ENCODE measurements around the gene B9D2. TPM values are rescaled to one million over a fixed set of nuclear protein-coding genes. Genes with fewer than 3 reads are reported as not detected.
A peak's percentile ranks its signal among the peaks of the same experiment; 100 is the strongest.

The B9D2 gene
- total RNA-seq, 2 experiments from 2014 or later = 3.5 to 4.1 TPM

GRCh38 chr19:41332000-41332399 is 31.9 kb downstream of the B9D2 start:
- CTCF ChIA-PET = no interaction called here
- peaks cover 35% of the 10 kb centered on the region for H3K36me3 Mint-ChIP-seq (ENCODE audit: low read depth)
- no peak for DNase-seq
- intact Hi-C loops (cut with micrococcal nuclease) = no loop called here
- peak overlapping the region; percentile 15 for H3K27ac Mint-ChIP-seq
- H3K4me3 Mint-ChIP-seq = no peak overlapping the region
- no peaks in the 10 kb centered on the region for H3K27me3 Mint-ChIP-seq (ENCODE audit: low read depth)
- peaks cover 49% of the 10 kb centered on the region for H3K4me1 Mint-ChIP-seq (ENCODE audit: low read depth)
- no peaks in the 10 kb centered on the region for H3K9me3 Mint-ChIP-seq

GRCh38 chr19:41330946-41331678 is 32.8 kb downstream of the B9D2 start:
- intact Hi-C loops (cut with micrococcal nuclease) = no loop called here
- H3K27me3 Mint-ChIP-seq (ENCODE audit: low read depth) = no peaks in the 10 kb centered on the region
- H3K4me3 Mint-ChIP-seq = no peak overlapping the region
- H3K27ac Mint-ChIP-seq = no peak overlapping the region
- DNase-seq = no peak
- H3K4me1 Mint-ChIP-seq (ENCODE audit: low read depth) = peaks cover 56% of the 10 kb centered on the region
- H3K9me3 Mint-ChIP-seq = no peaks in the 10 kb centered on the region
- peaks cover 40% of the 10 kb centered on the region for H3K36me3 Mint-ChIP-seq (ENCODE audit: low read depth)
- CTCF ChIA-PET = no interaction called here

GRCh38 chr19:41330481-41330880 is 33.5 kb downstream of the B9D2 start:
- CTCF ChIA-PET = no interaction called here
- Mint-ChIP-seq H3K27ac (peak overlapping the region; percentile 33), H3K4me1 (ENCODE audit: low read depth) (peaks cover 54% of the 10 kb centered on the region), H3K27me3 (ENCODE audit: low read depth) (no peaks in the 10 kb centered on the region), H3K9me3 (no peaks in the 10 kb centered on the region), H3K36me3 (ENCODE audit: low read depth) (peaks cover 40% of the 10 kb centered on the region), H3K4me3 (no peak overlapping the region)
- DNase-seq = no peak
- intact Hi-C loops (cut with micrococcal nuclease) = no loop called here

- Mint-ChIP-seq H3K4me3 (no peak overlapping the region), H3K27ac (peak overlapping the region; percentile 93), H3K27me3 (ENCODE audit: low read depth) (no peaks in the 10 kb centered on the region), H3K36me3 (ENCODE audit: low read depth) (peaks cover 38% of the 10 kb centered on the region), H3K4me1 (ENCODE audit: low read depth) (peaks cover 52% of the 10 kb centered on the region), H3K9me3 (no peaks in the 10 kb centered on the region)
- CTCF ChIA-PET = interaction anchor here (1.2 kb wide), 1 partner anchor 28 kb away, joined by 4 read pairs; no protein-coding TSS in a partner anchor
- DNase-seq = no peak
- intact Hi-C loops (cut with micrococcal nuclease) = loop anchor here (1.0 kb wide), 2 partner anchors 19 to 22 kb away; partner anchors contain the start of gene CCDC97
These were observed 35.1 kb downstream of the B9D2 start for GRCh38 chr19:41328842-41329225.

GRCh38 chr19:41328157-41328841 is 35.6 kb downstream of the B9D2 start:
- Mint-ChIP-seq H3K4me1 (ENCODE audit: low read depth) (peaks cover 52% of the 10 kb centered on the region), H3K4me3 (peak overlapping the region; percentile 67), H3K27ac (peak overlapping the region; percentile 93), H3K36me3 (ENCODE audit: low read depth) (peaks cover 38% of the 10 kb centered on the region), H3K27me3 (ENCODE audit: low read depth) (no peaks in the 10 kb centered on the region), H3K9me3 (no peaks in the 10 kb centered on the region)
- intact Hi-C loops (cut with micrococcal nuclease) = loop anchor here (1.0 kb wide), 2 partner anchors 18 to 23 kb away; partner anchors contain the start of gene CCDC97
- peak; percentile 70 for DNase-seq
- CTCF ChIA-PET = interaction anchor here (1.2 kb wide), 1 partner anchor 29 kb away, joined by 4 read pairs; no protein-coding TSS in a partner anchor

GRCh38 chr19:41327576-41328156 is 36.3 kb downstream of the B9D2 start:
- Mint-ChIP-seq H3K27ac (peak overlapping the region; percentile 93), H3K4me1 (ENCODE audit: low read depth) (peaks cover 55% of the 10 kb centered on the region), H3K36me3 (ENCODE audit: low read depth) (peaks cover 40% of the 10 kb centered on the region), H3K27me3 (ENCODE audit: low read depth) (no peaks in the 10 kb centered on the region), H3K4me3 (peak overlapping the region; percentile 67), H3K9me3 (no peaks in the 10 kb centered on the region)
- CTCF ChIA-PET = interaction anchor here (1.3 to 1.4 kb wide), 2 partner anchors 19 to 29 kb away, joined by 3 to 8 read pairs; no protein-coding TSS in a partner anchor
- DNase-seq = peak; percentile 80
- intact Hi-C loops (cut with micrococcal nuclease) = loop anchor here (1.0 kb wide), 4 partner anchors 17 to 70 kb away; partner anchors contain the start of genes BCKDHA, CCDC97 and EXOSC5

- CTCF ChIA-PET = interaction anchor here (0.7 to 1.4 kb wide), 3 partner anchors 19 to 270 kb away, joined by 3 to 8 read pairs (median 3); no protein-coding TSS in a partner anchor
These were observed 36.8 kb downstream of the B9D2 start for GRCh38 chr19:41327076-41327575.

GRCh38 chr19:41325947-41326706 is 37.8 kb downstream of the B9D2 start:
- peak overlapping the region; percentile 71 for H3K27ac Mint-ChIP-seq
- no peaks in the 10 kb centered on the region for H3K9me3 Mint-ChIP-seq
- peaks cover 49% of the 10 kb centered on the region for H3K4me1 Mint-ChIP-seq (ENCODE audit: low read depth)
- no peak overlapping the region for H3K4me3 Mint-ChIP-seq
- peaks cover 37% of the 10 kb centered on the region for H3K36me3 Mint-ChIP-seq (ENCODE audit: low read depth)
- DNase-seq = peak; percentile 45
- H3K27me3 Mint-ChIP-seq (ENCODE audit: low read depth) = no peaks in the 10 kb centered on the region
- CTCF ChIA-PET = interaction anchor here (0.7 to 1.4 kb wide), 2 partner anchors 30 to 271 kb away, joined by 3 read pairs; no protein-coding TSS in a partner anchor
- intact Hi-C loops (cut with micrococcal nuclease) = no loop called here

More at GRCh38 chr19:41327076-41327575, 36.8 kb downstream of the B9D2 start:
- H3K9me3 Mint-ChIP-seq = no peaks in the 10 kb centered on the region
- intact Hi-C loops (cut with micrococcal nuclease) = loop anchor here (1.0 kb wide), 2 partner anchors 65 to 70 kb away; partner anchors contain the start of genes BCKDHA and EXOSC5
- peaks cover 55% of the 10 kb centered on the region for H3K4me1 Mint-ChIP-seq (ENCODE audit: low read depth)
- peak overlapping the region; percentile 71 for H3K27ac Mint-ChIP-seq
- DNase-seq = no peak
- peak overlapping the region; percentile 50 for H3K4me3 Mint-ChIP-seq
- peaks cover 40% of the 10 kb centered on the region for H3K36me3 Mint-ChIP-seq (ENCODE audit: low read depth)
- H3K27me3 Mint-ChIP-seq (ENCODE audit: low read depth) = no peaks in the 10 kb centered on the region

- Mint-ChIP-seq H3K27me3 (ENCODE audit: low read depth) (no peaks in the 10 kb centered on the region), H3K36me3 (ENCODE audit: low read depth) (peaks cover 38% of the 10 kb centered on the region), H3K9me3 (no peaks in the 10 kb centered on the region), H3K4me3 (no peak overlapping the region), H3K4me1 (ENCODE audit: low read depth) (peaks cover 48% of the 10 kb centered on the region), H3K27ac (peak overlapping the region; percentile 44)
- no peak for DNase-seq
- CTCF ChIA-PET = no interaction called here
- intact Hi-C loops (cut with micrococcal nuclease) = no loop called here
These were observed 38.4 kb downstream of the B9D2 start for GRCh38 chr19:41325640-41325946.

GRCh38 chr19:41324921-41325639 is 38.9 kb downstream of the B9D2 start:
- Mint-ChIP-seq H3K4me1 (ENCODE audit: low read depth) (peaks cover 45% of the 10 kb centered on the region), H3K9me3 (no peaks in the 10 kb centered on the region), H3K36me3 (ENCODE audit: low read depth) (peaks cover 35% of the 10 kb centered on the region), H3K4me3 (no peak overlapping the region), H3K27me3 (ENCODE audit: low read depth) (no peaks in the 10 kb centered on the region), H3K27ac (peak overlapping the region; percentile 67)
- CTCF ChIA-PET = no interaction called here
- intact Hi-C loops (cut with micrococcal nuclease) = no loop called here
- DNase-seq = no peak

- H3K9me3 Mint-ChIP-seq = no peaks in the 10 kb centered on the region
- peaks cover 38% of the 10 kb centered on the region for H3K36me3 Mint-ChIP-seq (ENCODE audit: low read depth)
- H3K27me3 Mint-ChIP-seq (ENCODE audit: low read depth) = no peaks in the 10 kb centered on the region
- DNase-seq = no peak
- no peak overlapping the region for H3K4me3 Mint-ChIP-seq
- peak overlapping the region; percentile 67 for H3K27ac Mint-ChIP-seq
- intact Hi-C loops (cut with micrococcal nuclease) = no loop called here
- H3K4me1 Mint-ChIP-seq (ENCODE audit: low read depth) = peaks cover 45% of the 10 kb centered on the region
- CTCF ChIA-PET = no interaction called here
These were observed 39.7 kb downstream of the B9D2 start for GRCh38 chr19:41324231-41324702.
